GM23338 (cell line): Measurements from ENCODE around the gene DIPK1A. TPM values are rescaled to one million over a fixed set of nuclear protein-coding genes. Genes with fewer than 3 reads are reported as not detected.

Experiments used
- ATAC-seq: fragments of 200-7000 bp; cut with Tn5 transposase; 3 replicates; pipeline ENCODE4 v1.9.1; 2020
- DNase-seq: peaks from one replicate; pipeline ENCODE4 v3.0.0-alpha.2; 2015; ENCODE audit warnings: low spot score
- H2AFZ ChIP-seq: fragments of 200-600 bp; sonication (generic); 2 replicates; pipeline ENCODE4 v1.8.0; 2016; ENCODE audit warnings: antibody characterized with exemption, mild to moderate bottlenecking, moderate library complexity
- H3F3A ChIP-seq: fragments of 200-600 bp; sonication (generic); replicated peaks from 2 replicates; pipeline ENCODE4 v1.8.0; 2017; ENCODE audit warnings: antibody characterized with exemption, mixed run types, low read depth
- H3K27ac ChIP-seq: fragments of 200-600 bp; sonication (generic); 2 replicates; pipeline ENCODE4 v1.6.1; 2016; ENCODE audit warnings: low read depth
- H3K27me3 ChIP-seq: fragments of 200-600 bp; sonication (generic); 2 replicates; pipeline ENCODE4 v1.8.0; 2016; ENCODE audit warnings: mild to moderate bottlenecking, mixed run types, moderate library complexity; ENCODE audit not compliant: insufficient read depth
- H3K36me3 ChIP-seq: fragments of 200-600 bp; sonication (generic); 2 replicates; pipeline ENCODE4 v1.8.0; 2016; ENCODE audit warnings: mild to moderate bottlenecking; ENCODE audit not compliant: insufficient read depth
- H3K4me1 ChIP-seq: fragments of 200-600 bp; sonication (generic); 2 replicates; pipeline ENCODE4 v1.8.0; 2016; ENCODE audit warnings: mild to moderate bottlenecking, moderate library complexity; ENCODE audit not compliant: insufficient read depth
- H3K4me2 ChIP-seq: fragments of 200-600 bp; sonication (generic); 2 replicates; pipeline ENCODE4 v1.7.1; 2017; ENCODE audit warnings: mixed run types
- H3K4me3 ChIP-seq: fragments of 200-600 bp; sonication (generic); 2 replicates; pipeline ENCODE4 v1.6.1; 2016; ENCODE audit warnings: mixed run types
- H3K79me2 ChIP-seq: fragments of 200-600 bp; sonication (generic); replicated peaks from 2 replicates; pipeline ENCODE4 v1.8.0; 2017; ENCODE audit warnings: mild to moderate bottlenecking; ENCODE audit not compliant: insufficient read depth
- H3K9me2 ChIP-seq: fragments of 200-600 bp; sonication (generic); 2 replicates; pipeline ENCODE4 v1.8.0; 2017; ENCODE audit not compliant: insufficient read depth
- H4K20me1 ChIP-seq: fragments of 200-600 bp; sonication (generic); replicated peaks from 2 replicates; pipeline ENCODE4 v1.8.0; 2017; ENCODE audit warnings: mild to moderate bottlenecking; ENCODE audit not compliant: insufficient read depth
- H3K27ac Mint-ChIP-seq: 2 replicates; pipeline ENCODE4 v1.8.0; 2020; ENCODE audit warnings: inconsistent platforms, mild to moderate bottlenecking, moderate library complexity, mixed read lengths
- H3K27me3 Mint-ChIP-seq: 3 replicates; pipeline ENCODE4 v1.8.0; 2022; ENCODE audit warnings: low read depth, mild to moderate bottlenecking, moderate library complexity, mixed read lengths, inconsistent platforms; ENCODE audit not compliant: insufficient read depth, poor library complexity
- H3K36me3 Mint-ChIP-seq: 3 replicates; pipeline ENCODE4 v1.8.0; 2021; ENCODE audit warnings: low read depth, mild to moderate bottlenecking, inconsistent platforms, moderate library complexity, mixed read lengths
- H3K4me1 Mint-ChIP-seq: 3 replicates; pipeline ENCODE4 v1.8.0; 2020; ENCODE audit warnings: mild to moderate bottlenecking, inconsistent platforms, mixed read lengths
- H3K4me3 Mint-ChIP-seq: 3 replicates; pipeline ENCODE4 v1.8.0; 2021; ENCODE audit warnings: moderate library complexity, mild to moderate bottlenecking, inconsistent platforms, mixed read lengths
- H3K9me3 Mint-ChIP-seq: 3 replicates; pipeline ENCODE4 v1.8.0; 2020; ENCODE audit warnings: moderate library complexity, mild to moderate bottlenecking, inconsistent platforms, mixed read lengths
- CREB1 ChIP-seq: fragments of 250-450 bp; sonication (Bioruptor Pico); IDR thresholded peaks from 2 replicates; pipeline ENCODE4 v1.5.0; 2020; ENCODE audit warnings: low read depth, mild to moderate bottlenecking, moderate library complexity
- CTCF ChIP-seq, 2 experiments: fragments of 200-600 bp in 1 of 2; sonication (generic) in 1 of 2; conservative IDR thresholded peaks; 2 replicates each; pipeline versions ENCODE4 v1.5.1 to v1.6.1; 2016 to 2017; ENCODE audit warnings: antibody characterized with exemption in 2 of 2, low read depth in 2 of 2, mild to moderate bottlenecking in 2 of 2, moderate library complexity in 1 of 2
- ETS1 ChIP-seq: IDR thresholded peaks from 2 replicates; pipeline ENCODE4 v1.6.1; 2016; ENCODE audit warnings: antibody characterized with exemption
- EZH2phosphoT487 ChIP-seq: fragments of 200-600 bp; sonication (generic); IDR thresholded peaks from one replicate; pipeline ENCODE4 v1.8.1; 2018; ENCODE audit warnings: antibody characterized with exemption; ENCODE audit not compliant: unreplicated experiment
- POLR2AphosphoS5 ChIP-seq: IDR thresholded peaks from 2 replicates; pipeline ENCODE4 v1.6.1; 2016; ENCODE audit warnings: antibody characterized with exemption, low read depth
- REST ChIP-seq: IDR thresholded peaks from one replicate; pipeline ENCODE4 v1.6.1; 2018; ENCODE audit warnings: antibody characterized with exemption; ENCODE audit not compliant: unreplicated experiment
- ZNF462 ChIP-seq: fragments of 250-450 bp; sonication (Bioruptor Pico); IDR thresholded peaks from 2 replicates; pipeline ENCODE4 v1.5.0; 2020; ENCODE audit warnings: mild to moderate bottlenecking, moderate library complexity
- polyA plus RNA-seq: library from polyadenylated mRNA; unstranded; fragments of >200 nt; fragmentation: Nextera tagmentation; extraction: Ambion mirVana; gene quantifications from 2 replicates; pipeline ENCODE4 v1.2.1, GENCODE V29; 2016
- total RNA-seq: library from RNA; depleted of rRNA; stranded (reverse); fragments of >200 nt; shearing (Covaris generic); gene quantifications from 2 replicates; pipeline ENCODE4 v1.2.3, GENCODE V29; 2014

DIPK1A gene
- total and polyA plus RNA-seq, 2 experiments from 2014 or later: 4.8 to 6.1 TPM

DNA sequence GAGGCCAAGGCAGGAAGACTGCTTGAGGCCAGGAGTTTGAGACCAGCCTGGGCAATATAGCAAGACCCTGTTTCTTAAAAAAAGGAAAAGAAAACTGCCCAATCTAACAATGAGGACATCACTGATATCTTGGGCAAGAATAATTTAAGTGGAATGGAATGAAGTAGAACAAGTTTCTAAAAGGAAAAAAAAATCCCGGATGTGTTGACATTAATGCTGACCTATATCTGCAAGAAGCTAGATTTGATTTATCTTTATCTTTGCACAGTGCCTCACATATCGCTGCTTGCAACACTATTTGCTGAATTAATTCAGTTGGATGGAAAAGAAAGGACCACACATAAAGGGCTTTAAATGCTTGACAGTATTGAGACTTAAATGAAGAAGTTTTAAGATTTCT lies 27.8 kb downstream of the DIPK1A start (continued):
- TF ChIP-seq ZNF462 (no peak), ETS1 (no peak), EZH2phosphoT487 (no peak), CREB1 (CRISPR knock-in tag) (no peak), CTCF (conservative IDR thresholded peaks at IDR 0.05; ENCODE audit: low read depth in 2 of 2) (no peak)

- no peaks in the 10 kb centered on the region for H3K27me3 ChIP-seq
- Mint-ChIP-seq H3K4me1 (peaks cover 12% of the 10 kb centered on the region), H3K27ac (no peak overlapping the region), H3K36me3 (no peaks in the 10 kb centered on the region), H3K27me3 (no peaks in the 10 kb centered on the region), H3K9me3 (no peaks in the 10 kb centered on the region), H3K4me3 (no peak overlapping the region)
- no peaks in the 10 kb centered on the region for H3K9me2 ChIP-seq
- no peaks in the 10 kb centered on the region for H3K4me1 ChIP-seq
- DNase-seq (no peak), ATAC-seq (no peak)
- H3K36me3 ChIP-seq: no peaks in the 10 kb centered on the region
- H2AFZ ChIP-seq: no peak overlapping the region
- H3K79me2 ChIP-seq: no peaks in the 10 kb centered on the region
- no peak overlapping the region for H3K4me3 ChIP-seq
- H3F3A ChIP-seq: no peaks in the 10 kb centered on the region
- H3K27ac ChIP-seq: no peak overlapping the region
- H3K4me2 ChIP-seq: no peak overlapping the region
- no peaks in the 10 kb centered on the region for H4K20me1 ChIP-seq
- TF ChIP-seq REST (no peak), POLR2AphosphoS5 (no peak), CTCF (conservative IDR thresholded peaks at IDR 0.05; ENCODE audit: low read depth in 2 of 2) (no peak)
These were observed 29.6 kb downstream of the DIPK1A start for GRCh38 chr1:92931691-92932090.
